ENCODE data around the gene IBSP. TPM values are rescaled to one million over a fixed set of nuclear protein-coding genes. Genes with fewer than 3 reads are reported as not detected.

Gene IBSP, protein sequence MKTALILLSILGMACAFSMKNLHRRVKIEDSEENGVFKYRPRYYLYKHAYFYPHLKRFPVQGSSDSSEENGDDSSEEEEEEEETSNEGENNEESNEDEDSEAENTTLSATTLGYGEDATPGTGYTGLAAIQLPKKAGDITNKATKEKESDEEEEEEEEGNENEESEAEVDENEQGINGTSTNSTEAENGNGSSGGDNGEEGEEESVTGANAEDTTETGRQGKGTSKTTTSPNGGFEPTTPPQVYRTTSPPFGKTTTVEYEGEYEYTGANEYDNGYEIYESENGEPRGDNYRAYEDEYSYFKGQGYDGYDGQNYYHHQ
- total RNA-seq: not detected

DNA sequence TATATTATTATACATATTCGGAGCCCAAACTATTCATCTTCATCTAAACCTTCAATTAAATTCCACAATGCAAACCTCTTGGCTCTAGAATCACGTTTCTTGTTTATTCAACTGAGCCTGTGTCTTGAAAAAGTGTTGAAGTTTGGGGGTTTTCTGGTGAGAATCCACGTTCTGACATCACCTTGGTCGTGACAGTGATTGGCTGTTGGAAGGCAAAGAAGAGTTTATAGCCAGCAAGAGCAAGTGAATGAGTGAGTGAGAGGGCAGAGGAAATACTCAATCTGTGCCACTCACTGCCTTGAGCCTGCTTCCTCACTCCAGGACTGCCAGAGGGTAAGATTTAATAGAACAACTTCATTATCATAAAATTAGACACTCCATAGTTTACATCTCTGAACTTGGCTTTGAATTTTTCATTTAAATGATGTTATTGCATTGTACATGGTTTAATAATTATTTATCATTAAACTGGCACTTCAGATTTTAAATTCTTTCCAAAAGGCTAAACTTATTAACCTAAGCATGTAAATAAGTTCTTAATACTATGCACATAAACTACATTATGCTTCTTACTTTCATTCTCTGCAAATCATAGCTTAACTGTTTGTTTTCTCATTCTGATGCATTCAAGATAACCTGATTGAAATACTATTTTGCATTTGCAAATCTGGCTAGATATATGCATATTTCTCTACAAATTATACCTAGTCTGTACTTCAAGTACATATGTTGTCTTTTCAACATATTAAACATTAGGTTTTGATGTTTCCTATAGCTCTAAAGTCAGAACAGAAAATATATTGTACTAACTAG lies at the start of gene IBSP:
Gene IBSP, plus strand, starts transcription at position 254 of the 813 bp plus-strand sequence. CDS start 2,808 bp downstream, outside the sequence.
- ATAC-seq (ENCODE audit: low read depth): no peak
- no peaks in the 10 kb centered on the region for H3K9me3 Mint-ChIP-seq
- H3K36me3 Mint-ChIP-seq: no peaks in the 10 kb centered on the region
- H3K27me3 Mint-ChIP-seq: no peaks in the 10 kb centered on the region
- no peak within 1 kb of the TSS for H3K27ac Mint-ChIP-seq
- no peak for DNase-seq
- no peak within 1 kb of the TSS for H3K4me3 Mint-ChIP-seq
- no peaks in the 10 kb centered on the region for H3K4me1 Mint-ChIP-seq
- POLR2A ChIA-PET: no interaction called here

DNA sequence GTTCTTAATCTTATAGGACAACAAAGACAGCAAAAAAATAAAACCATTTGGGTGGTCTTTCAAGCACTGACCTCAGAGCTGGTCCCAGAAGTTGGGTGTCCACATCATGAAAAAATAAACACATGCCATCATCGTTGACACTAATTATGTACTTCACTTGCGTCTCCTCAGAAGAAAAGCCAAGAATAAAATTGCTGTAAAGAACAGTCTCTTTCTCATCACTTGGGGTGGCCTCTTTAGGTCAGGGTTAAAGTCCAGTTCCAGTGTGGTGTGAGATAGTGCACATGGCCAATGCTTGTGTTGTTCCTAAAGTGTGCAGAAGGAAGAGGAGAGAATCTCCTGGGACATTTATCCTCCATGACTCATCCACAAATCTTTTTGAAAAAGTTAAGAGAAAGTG lies 49.5 kb upstream of the IBSP start:
- no peaks in the 10 kb centered on the region for H3K9me3 Mint-ChIP-seq
- no peak for ATAC-seq (ENCODE audit: low read depth)

DNA sequence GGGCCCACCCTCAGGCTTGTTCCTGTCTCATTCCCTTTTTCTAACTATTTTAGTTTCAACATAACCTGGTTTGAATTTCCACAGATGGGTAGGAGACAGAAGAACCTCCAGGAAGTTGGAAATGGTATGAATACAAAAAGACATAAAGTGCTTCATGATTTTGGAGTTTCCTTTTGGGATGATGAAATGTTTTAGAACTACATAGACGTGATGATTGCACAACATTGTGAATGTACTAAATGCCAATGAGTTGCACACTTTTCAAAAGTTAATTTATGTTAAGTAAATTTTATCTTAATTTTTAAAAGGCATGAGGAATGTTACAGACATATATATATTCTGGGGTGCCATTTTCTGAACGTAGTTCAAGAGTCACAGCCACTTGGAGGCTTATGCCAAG lies 41.1 kb upstream of the IBSP start:
- H3K27me3 Mint-ChIP-seq: no peaks in the 10 kb centered on the region
- no peaks in the 10 kb centered on the region for H3K4me1 Mint-ChIP-seq
- H3K27ac Mint-ChIP-seq: no peak overlapping the region
- DNase-seq (no peak), ATAC-seq (ENCODE audit: low read depth) (no peak)
- H3K4me3 Mint-ChIP-seq: no peak overlapping the region
- POLR2A ChIA-PET: no interaction called here
- peaks cover 1% of the 10 kb centered on the region for H3K9me3 Mint-ChIP-seq
- no peaks in the 10 kb centered on the region for H3K36me3 Mint-ChIP-seq

More for the DNA sequence above, 49.5 kb upstream of the IBSP start:
- H3K27me3 Mint-ChIP-seq: no peaks in the 10 kb centered on the region
- no peak overlapping the region for H3K27ac Mint-ChIP-seq
- POLR2A ChIA-PET: no interaction called here
- no peaks in the 10 kb centered on the region for H3K36me3 Mint-ChIP-seq
- no peak for DNase-seq
- no peaks in the 10 kb centered on the region for H3K4me1 Mint-ChIP-seq
- no peak overlapping the region for H3K4me3 Mint-ChIP-seq

DNA sequence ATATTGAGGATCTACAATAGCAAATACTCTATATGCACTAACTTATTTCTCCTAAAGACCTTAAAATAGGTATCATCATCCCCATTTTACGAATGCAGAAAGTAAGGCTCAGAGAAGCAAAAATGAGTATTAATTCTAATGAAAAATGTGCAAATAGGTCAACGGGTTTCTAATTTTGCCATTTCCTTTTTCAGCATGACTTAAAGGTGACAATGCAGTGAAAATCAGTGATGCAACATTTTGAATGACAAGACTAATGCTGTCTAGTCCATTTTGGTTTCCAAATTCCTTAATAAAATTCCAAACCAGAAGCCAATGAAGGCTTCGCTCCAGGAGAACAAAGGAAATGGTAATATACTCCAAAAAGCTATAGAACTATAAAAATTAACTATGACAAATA lies 37.0 kb upstream of the IBSP start:
- Mint-ChIP-seq H3K36me3 (no peaks in the 10 kb centered on the region), H3K4me1 (no peaks in the 10 kb centered on the region), H3K4me3 (no peak overlapping the region), H3K9me3 (no peaks in the 10 kb centered on the region), H3K27me3 (no peaks in the 10 kb centered on the region), H3K27ac (no peak overlapping the region)
- ATAC-seq (ENCODE audit: low read depth) (no peak), DNase-seq (no peak)
- POLR2A ChIA-PET: no interaction called here

DNA sequence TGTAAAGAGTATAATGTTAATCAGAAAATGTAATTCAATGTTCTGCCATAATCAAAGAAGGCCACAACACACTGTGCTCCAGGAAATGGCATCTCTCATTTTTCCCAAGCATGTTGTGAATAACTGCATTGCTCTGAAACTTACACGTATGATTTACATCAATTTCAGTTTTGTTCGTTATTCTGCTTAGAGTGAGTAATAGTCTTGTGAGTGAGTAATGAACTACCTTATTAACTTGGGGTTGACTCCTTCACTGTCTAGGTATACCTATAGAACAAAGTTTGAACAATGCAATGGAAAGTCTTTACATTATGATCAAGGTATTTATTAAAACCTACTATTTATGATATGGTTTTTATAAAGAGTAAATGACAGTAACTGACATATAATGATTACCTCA lies 17.8 kb upstream of the IBSP start:
- Mint-ChIP-seq H3K36me3 (no peaks in the 10 kb centered on the region), H3K27ac (no peak overlapping the region), H3K27me3 (peaks cover 2% of the 10 kb centered on the region), H3K4me1 (no peaks in the 10 kb centered on the region), H3K4me3 (no peak overlapping the region), H3K9me3 (no peaks in the 10 kb centered on the region)
- POLR2A ChIA-PET: no interaction called here
- DNase-seq: no peak
- ATAC-seq (ENCODE audit: low read depth): no peak

DNA sequence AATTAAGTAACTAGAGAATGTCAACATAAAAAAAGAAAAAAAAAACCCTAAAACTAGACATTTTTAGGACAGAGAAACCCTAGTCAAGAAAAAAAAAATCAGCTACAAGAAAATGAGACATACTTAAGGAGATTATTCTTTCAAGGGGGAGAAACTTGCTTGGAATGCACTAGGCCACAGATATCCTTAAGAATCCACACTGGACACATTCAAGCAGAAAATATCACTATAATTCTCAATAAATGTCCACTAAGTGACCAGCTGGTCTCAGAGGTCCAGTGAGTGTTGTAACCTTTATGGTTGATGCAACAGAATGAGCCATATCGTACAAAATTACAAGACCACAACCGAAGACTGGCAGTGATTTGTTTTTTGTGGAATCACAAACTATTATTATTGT lies 15.6 kb upstream of the IBSP start:
- ATAC-seq (ENCODE audit: low read depth) (no peak), DNase-seq (no peak)
- H3K27ac Mint-ChIP-seq: no peak overlapping the region
- no peak overlapping the region for H3K4me3 Mint-ChIP-seq
- POLR2A ChIA-PET: no interaction called here
- no peaks in the 10 kb centered on the region for H3K4me1 Mint-ChIP-seq
- no peaks in the 10 kb centered on the region for H3K27me3 Mint-ChIP-seq
- H3K9me3 Mint-ChIP-seq: no peaks in the 10 kb centered on the region
- H3K36me3 Mint-ChIP-seq: no peaks in the 10 kb centered on the region

DNA sequence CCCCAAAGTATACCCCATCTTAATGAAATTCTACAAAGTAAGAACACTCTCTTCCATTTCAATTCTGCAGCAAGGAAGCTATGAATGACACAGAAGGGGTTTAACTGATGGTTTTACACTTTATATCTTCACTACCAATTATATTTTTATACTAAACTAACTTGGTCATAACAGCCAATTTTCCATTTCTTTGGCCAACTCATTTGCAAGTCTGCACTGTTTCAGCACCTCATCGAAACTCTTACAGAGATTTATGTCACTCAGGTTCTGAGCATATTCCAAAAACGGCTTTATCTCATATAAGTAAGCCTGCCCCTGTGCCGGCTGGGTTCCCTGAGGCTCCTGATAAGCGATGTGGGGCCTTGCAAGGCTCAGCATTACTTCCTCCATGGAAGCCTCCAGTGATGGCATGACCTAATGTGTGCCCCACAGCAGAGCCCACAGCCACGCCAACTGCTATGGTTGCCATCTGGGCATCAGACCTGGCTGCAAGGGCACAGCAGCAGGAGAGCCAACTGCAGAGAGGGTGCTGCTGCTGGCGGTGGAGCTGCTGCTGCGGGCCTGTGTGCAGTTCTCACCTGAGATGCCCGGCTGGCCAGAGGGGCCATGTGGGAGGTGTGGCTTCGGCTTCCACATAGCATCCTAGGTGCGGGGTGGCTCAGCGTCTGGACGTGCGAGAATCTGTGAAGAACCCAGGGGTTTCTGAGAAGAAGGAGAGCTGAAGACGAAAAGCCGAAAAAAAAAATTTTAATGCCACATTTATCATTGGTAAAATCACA lies 13.4 kb upstream of the IBSP start:
- POLR2A ChIA-PET: no interaction called here
- Mint-ChIP-seq H3K4me3 (no peak overlapping the region), H3K36me3 (no peaks in the 10 kb centered on the region), H3K27me3 (no peaks in the 10 kb centered on the region), H3K9me3 (no peaks in the 10 kb centered on the region), H3K4me1 (no peaks in the 10 kb centered on the region), H3K27ac (no peak overlapping the region)
- DNase-seq (no peak), ATAC-seq (ENCODE audit: low read depth) (no peak)

DNA sequence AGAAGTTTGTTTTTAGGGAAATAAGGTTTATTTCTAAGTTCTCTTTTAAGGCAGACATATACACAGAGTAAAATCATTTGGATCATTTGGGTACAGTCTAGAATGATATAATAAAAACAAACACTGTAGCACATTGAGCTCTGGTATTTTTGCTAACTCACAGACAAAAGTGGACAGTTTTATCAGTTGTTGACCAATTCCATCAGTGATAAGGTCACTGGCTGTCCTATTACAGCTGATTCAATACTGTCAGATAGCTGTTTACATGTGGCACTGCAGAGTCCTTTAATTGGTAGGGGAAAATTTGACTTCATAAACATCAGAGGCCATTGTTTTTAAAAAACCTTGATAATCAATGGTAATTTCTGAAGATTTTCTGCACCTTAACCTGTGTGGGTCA lies 3.5 kb downstream of the IBSP start:
- DNase-seq (no peak), ATAC-seq (ENCODE audit: low read depth) (no peak)
- Mint-ChIP-seq H3K4me3 (no peak overlapping the region), H3K36me3 (no peaks in the 10 kb centered on the region), H3K27ac (no peak overlapping the region), H3K9me3 (no peaks in the 10 kb centered on the region), H3K4me1 (no peaks in the 10 kb centered on the region), H3K27me3 (no peaks in the 10 kb centered on the region)
- POLR2A ChIA-PET: no interaction called here

DNA sequence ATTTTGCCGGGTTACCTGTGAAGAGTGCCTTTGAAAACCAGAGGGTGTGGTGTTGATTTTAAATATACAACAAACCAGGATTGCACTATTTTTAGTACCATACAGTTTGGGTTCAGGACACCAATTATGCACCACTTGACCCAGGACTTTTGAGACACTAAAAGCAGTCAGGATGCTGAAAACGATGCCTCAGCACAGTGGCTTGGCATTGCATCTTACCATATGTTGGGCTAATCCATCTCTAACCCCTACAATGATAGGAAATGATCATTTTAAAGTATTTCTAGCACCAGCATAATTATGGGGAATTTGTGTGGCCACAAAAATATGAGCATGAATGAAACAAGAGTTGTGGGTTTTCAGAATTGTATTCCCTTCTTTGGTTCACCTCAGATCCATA lies 4.1 kb downstream of the IBSP start:
- H3K4me1 Mint-ChIP-seq: no peaks in the 10 kb centered on the region
- no peak overlapping the region for H3K4me3 Mint-ChIP-seq
- ATAC-seq (ENCODE audit: low read depth): no peak
- no peaks in the 10 kb centered on the region for H3K36me3 Mint-ChIP-seq
- no peaks in the 10 kb centered on the region for H3K9me3 Mint-ChIP-seq
- no peak overlapping the region for H3K27ac Mint-ChIP-seq
- POLR2A ChIA-PET: no interaction called here
- no peaks in the 10 kb centered on the region for H3K27me3 Mint-ChIP-seq
- no peak for DNase-seq

DNA sequence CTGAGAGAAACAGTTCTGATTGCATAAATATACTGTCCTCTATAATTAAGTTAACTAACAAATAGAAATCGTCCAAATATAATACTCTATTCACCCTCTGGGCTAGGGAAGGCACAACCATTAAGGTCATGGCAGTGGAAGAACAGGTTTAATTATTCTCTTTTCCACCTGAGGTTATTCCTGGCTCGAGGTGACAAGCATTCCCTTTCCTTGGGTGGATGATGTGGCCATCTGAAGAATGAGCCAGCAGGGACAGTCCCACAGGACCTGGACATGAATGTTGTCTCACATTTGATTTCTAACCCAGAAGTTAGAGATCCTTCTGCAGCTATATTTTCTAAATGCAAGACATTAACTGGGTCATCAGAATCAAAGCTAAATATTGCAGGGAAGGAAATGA lies 5.5 kb downstream of the IBSP start:
- POLR2A ChIA-PET: no interaction called here
- H3K9me3 Mint-ChIP-seq: no peaks in the 10 kb centered on the region
- no peak overlapping the region for H3K4me3 Mint-ChIP-seq
- ATAC-seq (ENCODE audit: low read depth) (no peak), DNase-seq (no peak)
- H3K4me1 Mint-ChIP-seq: no peaks in the 10 kb centered on the region
- no peak overlapping the region for H3K27ac Mint-ChIP-seq
- no peaks in the 10 kb centered on the region for H3K27me3 Mint-ChIP-seq
- H3K36me3 Mint-ChIP-seq: no peaks in the 10 kb centered on the region

DNA sequence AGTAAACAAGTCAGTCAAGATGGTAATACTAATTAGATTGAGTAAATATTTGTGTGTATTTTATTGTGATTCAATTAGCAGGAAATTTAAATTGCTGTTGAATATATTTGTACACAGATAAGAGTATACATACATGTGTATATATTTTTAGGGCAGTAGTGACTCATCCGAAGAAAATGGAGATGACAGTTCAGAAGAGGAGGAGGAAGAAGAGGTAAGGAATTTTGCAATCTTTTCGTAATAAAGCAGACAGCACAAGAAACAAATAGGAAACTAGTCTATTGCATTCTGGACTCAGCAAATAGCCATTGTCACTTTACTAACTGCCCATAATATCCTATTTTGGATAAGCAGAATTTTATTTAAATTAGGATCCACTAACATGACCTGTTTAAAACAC lies 6.6 kb downstream of the IBSP start:
- no peak for DNase-seq
- Mint-ChIP-seq H3K36me3 (no peaks in the 10 kb centered on the region), H3K4me1 (no peaks in the 10 kb centered on the region), H3K4me3 (no peak overlapping the region), H3K27ac (no peak overlapping the region), H3K27me3 (no peaks in the 10 kb centered on the region), H3K9me3 (no peaks in the 10 kb centered on the region)
- POLR2A ChIA-PET: no interaction called here
- no peak for ATAC-seq (ENCODE audit: low read depth)

DNA sequence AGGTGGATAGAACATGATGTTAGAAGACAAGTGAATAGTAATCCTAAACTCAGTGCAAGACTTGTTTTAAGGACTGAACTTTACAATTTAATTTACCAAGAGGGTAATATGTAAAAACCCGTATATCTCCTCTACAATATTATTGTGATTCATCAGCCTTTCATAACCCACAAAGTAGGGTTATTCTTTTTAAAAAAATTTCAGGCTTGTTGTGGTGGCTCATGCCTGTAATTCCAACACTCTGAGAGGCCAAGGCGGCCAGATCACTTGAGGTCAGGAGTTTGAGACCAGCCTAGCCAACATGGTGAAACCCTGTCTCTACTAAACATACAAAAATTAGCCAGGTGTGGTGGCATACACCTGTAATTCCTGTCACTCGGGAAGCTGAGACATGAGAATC lies 7.2 kb downstream of the IBSP start:
- Mint-ChIP-seq H3K4me1 (no peaks in the 10 kb centered on the region), H3K36me3 (no peaks in the 10 kb centered on the region)
- POLR2A ChIA-PET: no interaction called here

DNA sequence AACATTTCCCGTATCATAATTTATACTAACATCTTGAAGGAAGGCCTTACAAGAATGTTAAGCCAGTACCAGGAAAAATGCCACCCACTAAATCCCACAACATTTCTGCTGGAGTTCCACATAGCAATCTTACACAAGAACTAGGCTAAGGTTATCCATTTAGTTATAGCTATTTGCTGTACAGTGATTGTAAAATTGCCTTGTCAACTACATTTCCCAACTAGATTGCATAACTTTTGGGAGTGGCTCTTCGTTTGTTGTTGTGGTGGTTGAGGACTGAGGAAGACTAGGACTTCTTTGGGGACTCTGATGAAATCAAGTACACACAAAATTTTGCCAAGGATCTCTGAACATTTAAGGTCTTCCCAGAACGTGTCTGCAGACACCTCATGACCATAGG lies 8.0 kb downstream of the IBSP start:
- DNase-seq (no peak), ATAC-seq (ENCODE audit: low read depth) (no peak)
- H3K4me3 Mint-ChIP-seq: no peak overlapping the region
- POLR2A ChIA-PET: no interaction called here
- H3K27ac Mint-ChIP-seq: no peak overlapping the region
- no peaks in the 10 kb centered on the region for H3K27me3 Mint-ChIP-seq
- H3K36me3 Mint-ChIP-seq: no peaks in the 10 kb centered on the region
- no peaks in the 10 kb centered on the region for H3K4me1 Mint-ChIP-seq
- no peaks in the 10 kb centered on the region for H3K9me3 Mint-ChIP-seq

More for the DNA sequence above, 7.2 kb downstream of the IBSP start:
- no peak for ATAC-seq (ENCODE audit: low read depth)
- Mint-ChIP-seq H3K4me3 (no peak overlapping the region), H3K27ac (no peak overlapping the region), H3K9me3 (no peaks in the 10 kb centered on the region), H3K27me3 (no peaks in the 10 kb centered on the region)
- no peak for DNase-seq

DNA sequence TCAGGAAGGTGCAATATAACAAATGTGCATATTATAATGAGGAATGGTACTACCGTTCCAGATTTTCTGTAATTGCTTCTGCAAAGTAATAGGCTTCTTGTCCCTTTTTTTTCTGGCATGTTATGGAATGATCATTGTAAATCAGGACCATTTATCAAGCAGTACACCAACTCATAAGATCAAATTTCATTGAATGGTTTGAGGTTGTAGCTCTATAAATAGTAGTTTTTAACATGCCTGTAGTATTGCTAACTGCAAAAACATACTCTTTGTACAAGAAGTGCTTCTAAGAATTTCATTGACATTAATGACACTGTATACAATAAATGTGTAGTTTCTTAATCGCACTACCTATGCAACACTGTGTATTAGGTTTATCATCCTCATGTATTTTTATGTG lies 12.6 kb downstream of the IBSP start:
- no peaks in the 10 kb centered on the region for H3K4me1 Mint-ChIP-seq
- H3K27ac Mint-ChIP-seq: no peak overlapping the region
- ATAC-seq (ENCODE audit: low read depth) (no peak), DNase-seq (no peak)
- no peaks in the 10 kb centered on the region for H3K36me3 Mint-ChIP-seq
- POLR2A ChIA-PET: no interaction called here
- peaks cover 2% of the 10 kb centered on the region for H3K9me3 Mint-ChIP-seq
- H3K4me3 Mint-ChIP-seq: no peak overlapping the region
- H3K27me3 Mint-ChIP-seq: peaks cover 7% of the 10 kb centered on the region

Data from activated naive CD8-positive, alpha-beta T cell treated with anti-CD3 and anti-CD28 coated beads, Interleukin-2, amount 10 ng/mL, durations not matched to agents 7 days and 5 days (primary cell).